HG02763 (cell line): Measurements from ENCODE around the gene HPS4.

ENCODE experiments used
- ATAC-seq: cut with Tn5 transposase; IDR thresholded peaks from one replicate; pipeline ENCODE4 v1.9.1; 2021; ENCODE audit warnings: mild to moderate bottlenecking, moderate library complexity; ENCODE audit not compliant: unreplicated experiment

HPS4 gene

DNA sequence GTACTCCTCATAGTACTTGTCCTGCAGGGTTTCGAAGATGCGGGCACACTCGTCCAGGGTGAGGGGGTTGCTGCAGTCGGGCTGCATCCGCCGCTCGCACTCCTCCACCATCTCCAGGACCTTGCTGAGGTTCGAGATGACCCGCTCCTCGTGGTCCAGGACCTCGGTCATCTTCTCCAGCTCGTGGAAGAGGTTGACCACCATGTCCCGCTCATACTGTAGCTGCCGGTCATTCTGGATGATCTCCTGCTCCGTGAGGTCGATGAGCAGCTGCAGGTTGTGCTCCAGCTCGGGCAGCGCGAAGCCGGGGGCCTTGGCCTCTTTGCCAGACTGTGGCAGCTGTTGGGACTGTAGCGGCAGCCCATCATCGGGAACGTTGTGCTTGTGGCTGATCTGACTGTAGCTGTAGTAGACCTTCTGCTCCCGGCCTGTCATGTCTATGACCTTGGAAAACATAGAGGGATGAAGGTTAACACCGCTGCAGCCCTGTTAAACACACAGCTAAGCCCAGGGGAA lies 15.7 kb upstream of the HPS4 start:
- ATAC-seq, result no peak

DNA sequence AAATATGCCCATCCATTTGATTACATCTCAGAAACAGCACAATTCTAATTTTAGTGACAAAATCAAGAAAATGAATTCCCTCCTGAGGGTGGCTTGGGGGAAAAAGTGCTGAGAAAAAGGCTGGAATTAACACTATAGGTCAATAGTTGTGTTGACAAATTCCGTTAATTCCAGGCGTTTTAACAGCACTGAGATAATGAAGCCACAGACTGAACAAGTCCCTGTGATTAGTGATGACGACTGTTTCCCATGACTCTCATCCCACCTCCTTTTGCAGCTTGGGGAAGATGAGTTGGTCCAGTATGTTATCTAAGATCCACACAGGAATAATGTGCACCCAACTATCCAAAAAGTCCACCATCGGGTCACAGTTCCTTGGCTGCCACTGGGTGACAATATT lies 12.9 kb upstream of the HPS4 start:
- ATAC-seq, result no peak

DNA sequence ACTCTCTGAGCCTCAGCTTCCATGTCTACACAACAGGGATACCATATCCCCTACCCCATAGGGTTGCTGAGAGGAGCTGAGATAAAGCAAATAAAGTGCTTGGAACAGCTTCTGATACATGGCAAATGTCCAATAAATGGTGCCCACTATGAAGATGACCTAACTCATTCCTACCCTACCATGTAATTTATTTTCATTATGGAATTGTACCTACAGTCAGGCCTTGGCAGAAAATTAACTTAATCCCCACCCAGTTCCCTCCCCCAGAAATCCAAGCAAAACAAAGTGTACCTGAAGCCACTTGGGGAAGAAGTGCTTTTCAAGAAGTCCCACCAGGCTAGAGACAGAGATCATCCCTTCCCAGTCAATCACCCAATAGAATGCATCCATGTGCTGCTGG lies 10.9 kb upstream of the HPS4 start:
- ATAC-seq, result no peak

DNA sequence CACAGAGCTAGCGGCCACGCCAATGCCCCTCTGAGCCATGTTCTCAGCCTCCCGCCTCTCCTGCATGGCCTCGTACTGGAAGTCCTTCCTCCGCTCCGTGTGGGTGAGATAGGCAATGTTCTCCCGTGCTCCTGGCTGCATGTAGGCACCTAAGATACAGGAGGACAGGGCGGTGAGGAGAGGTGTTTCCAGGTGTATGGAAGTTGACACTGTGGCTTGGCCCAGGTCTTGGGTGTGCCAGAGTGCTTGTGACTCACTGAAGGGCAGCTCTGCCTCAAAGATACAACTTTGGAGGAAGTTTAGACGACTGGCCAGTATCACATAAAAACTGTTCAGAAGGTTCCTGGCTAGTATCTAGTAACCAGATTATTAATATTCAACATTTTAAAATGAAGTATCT lies 8.6 kb upstream of the HPS4 start:
- no peak for ATAC-seq

DNA sequence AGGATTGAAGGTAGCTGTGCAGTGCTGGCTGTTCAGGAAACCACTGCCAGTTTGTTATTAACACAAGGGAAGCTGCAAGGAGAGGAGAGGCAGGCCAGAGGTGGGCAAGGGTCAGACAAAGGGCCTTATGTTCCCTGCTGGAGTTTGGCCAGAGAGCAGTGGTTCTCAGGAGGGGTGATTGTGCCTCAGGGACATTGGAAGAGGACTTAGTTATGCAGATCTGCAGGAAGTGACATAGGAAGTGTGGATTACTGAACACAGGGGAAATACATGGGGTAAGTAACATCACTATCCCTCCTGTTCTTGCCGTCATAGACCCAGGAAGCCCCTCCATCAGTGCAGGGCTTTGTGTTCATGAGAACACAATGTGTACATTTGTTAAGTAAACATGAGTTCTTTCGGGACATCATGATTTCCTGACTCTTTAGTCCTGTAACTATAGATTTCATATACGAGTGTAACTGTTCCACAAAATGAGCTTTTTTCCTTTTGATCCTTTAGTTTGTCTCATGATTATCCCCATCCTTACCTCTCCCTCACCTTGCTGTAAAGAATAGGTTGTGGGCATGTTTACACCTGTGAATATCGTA lies 6.0 kb upstream of the HPS4 start:
- ATAC-seq, result no peak

GRCh38 chr22:26487996-26488395 lies 4.4 kb upstream of the HPS4 start:
- ATAC-seq, result no peak

DNA sequence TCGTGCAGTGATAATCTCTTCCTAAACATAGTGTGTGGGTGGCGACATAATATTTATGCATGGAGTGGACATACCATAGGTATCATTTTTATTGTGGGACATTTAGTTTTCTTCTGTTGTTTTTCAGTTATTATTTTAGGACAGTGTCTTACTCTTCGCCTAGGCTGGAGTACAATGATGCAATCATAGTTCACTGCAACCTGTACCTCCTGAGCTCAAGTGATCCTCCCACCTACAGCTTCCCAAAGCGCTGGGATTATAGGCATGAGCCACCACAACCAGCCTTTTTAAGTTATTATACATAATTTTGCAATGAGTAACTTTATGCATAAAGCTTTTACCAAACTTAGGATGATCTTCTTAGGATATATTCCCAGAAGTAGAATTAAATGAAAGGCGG lies 2.8 kb upstream of the HPS4 start:
- no peak for ATAC-seq

DNA sequence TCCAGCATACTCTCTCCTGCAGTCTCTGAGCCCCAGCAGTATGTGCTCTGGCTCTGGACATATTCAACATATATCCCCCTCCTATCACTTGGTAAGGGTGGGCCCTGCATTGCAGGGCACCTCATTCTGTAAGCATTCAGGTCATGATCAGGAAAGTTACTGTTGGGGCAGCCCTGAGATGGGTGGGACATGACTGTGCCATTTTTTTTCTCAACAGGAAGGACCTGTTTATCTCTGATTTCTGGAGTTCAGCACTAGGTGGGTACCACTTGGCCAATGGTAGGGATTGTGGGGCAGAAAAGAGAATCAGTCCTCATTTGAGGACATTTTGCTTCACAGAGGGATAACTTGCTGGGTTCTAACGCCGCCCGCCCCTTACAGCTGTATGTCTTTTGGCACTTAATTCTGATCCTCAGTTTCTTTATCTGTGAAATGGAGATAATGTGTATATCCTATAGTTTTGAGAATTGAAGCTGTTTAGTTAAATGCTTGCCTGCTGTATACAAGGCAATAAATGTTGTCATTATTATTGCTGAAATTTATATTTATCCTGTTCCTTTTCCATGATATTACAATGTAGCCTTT lies 2.3 kb upstream of the HPS4 start:
- ATAC-seq, result no peak

DNA sequence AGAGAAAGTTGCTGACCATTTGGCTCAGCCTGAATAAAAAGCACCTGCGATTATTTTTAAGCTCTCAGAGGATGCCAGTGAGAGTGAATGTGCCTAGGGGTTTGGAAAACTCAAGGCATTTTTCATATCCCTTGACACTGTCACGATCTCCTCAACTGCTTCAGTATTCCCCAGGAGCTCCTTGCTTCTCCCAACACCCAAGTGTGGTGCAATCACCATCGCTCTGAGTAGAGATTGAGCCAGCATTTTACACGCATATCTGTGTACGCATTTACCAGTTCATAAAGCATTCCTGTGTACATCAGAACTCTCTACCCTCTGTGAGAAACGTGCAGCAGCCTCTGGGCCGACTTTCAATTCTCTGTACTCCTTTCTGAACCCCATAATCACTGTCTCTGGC lies 1.4 kb upstream of the HPS4 start:
- ATAC-seq, result no peak

GRCh38 chr22:26484360-26484706 lies 750 bp upstream of the HPS4 start:
- ATAC-seq, result no peak

GRCh38 chr22:26483043-26483438 lies 542 bp downstream of the HPS4 start:
- no peak for ATAC-seq

DNA sequence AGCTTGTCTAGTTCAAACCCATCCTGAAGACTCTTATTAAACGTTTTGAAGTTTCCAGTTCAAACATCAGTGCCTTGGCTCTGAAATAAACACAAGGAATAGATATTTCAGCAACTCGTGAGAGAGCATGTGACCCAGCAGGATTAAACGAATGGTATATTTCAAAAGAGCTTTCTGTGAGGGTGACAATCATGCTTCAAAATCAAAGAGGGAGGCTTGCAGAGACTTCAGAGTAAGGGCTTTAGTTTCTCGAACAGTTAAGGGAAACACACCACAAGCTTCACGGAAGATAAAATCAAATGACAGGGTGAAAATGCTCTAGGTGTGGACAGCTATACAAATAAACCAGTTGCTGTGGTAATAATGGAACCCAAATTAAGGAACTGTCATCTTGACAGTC lies 1.4 kb downstream of the HPS4 start:
- ATAC-seq, result no peak

DNA sequence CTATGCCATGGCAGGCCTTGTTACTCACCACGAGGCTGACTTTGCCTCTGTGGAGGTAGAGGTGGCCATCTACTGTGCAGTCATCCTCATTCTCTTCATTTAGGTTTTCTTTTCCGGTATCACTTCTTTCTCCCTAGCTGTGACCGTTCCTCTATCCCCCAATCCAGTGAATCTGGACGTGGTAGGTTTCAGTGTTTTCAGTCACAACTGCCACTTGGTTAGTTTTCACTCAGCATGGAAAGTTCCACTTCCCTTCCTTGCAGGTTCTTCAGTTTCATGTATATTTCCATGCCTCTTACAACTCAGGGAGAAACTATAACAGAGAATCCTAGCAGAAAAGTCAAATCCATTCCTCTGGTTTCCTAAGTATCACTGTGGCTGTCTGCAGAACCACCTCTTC lies 1.9 kb downstream of the HPS4 start:
- ATAC-seq, result no peak

DNA sequence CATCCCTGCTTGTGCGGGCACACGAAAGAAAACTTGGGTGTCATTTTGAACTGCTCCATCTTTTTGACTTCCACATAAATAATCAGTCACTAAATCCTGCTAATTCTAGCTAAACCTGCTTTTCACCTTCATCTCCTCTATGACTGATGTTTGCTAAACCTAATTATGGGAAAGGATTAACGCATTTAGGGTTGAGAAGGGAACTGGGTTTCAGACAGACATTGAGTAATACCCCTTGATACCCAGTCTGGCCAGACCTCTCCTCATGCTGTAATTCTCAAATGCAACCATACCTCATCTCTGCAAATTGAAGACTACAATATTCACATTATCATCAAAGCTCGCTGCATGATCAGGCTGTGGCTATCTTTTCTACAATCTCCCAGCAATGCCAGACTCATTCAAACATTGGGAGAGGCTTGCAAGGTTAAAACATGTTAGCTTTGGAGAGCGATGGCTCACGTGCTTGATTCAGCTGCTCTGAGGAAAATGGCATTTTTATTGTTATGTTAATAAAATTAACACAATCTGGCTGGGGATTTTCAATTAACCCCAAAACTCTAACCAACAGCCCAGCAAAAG lies 2.4 kb downstream of the HPS4 start:
- ATAC-seq, result no peak

- ATAC-seq, result no peak
These were observed 3.0 kb downstream of the HPS4 start for GRCh38 chr22:26480611-26480932.

DNA sequence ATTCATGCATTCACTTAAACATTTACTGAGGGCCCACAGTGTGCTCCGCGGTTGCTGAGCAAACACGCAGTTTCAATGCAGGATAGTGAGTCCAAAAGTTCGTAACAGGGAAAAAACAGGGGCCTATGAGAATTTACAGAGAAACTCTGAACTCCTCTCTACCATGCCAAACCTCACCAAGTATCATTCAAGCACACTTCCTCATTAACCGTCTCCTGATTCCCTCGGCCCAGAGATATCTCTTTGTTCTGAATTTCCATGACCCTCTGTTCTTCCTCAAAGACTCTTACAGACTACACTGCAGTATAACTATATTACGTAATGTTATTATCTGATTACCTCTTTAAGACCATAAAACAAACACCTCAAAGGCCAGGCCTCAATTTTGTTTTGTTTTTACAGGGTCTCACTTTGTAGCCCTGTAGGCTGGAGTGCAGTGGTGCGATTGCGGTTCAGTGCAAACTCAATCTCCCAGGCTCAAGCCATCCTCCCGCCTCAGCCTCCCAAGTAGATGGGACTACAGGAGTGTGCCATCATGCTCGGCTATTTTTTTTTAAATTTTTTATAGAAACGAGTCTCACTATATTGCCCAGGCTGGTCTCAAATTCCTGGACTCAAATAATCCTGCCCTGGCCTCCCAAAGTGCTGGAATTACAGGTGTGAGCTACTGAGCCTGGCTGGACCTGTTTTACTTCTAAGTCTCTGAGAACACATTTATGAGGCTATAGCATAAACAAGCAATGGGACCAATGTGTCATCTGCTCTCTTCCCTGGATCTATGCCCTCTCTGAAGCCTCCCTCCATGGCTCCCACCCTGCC lies 3.6 kb downstream of the HPS4 start:
- no peak for ATAC-seq

DNA sequence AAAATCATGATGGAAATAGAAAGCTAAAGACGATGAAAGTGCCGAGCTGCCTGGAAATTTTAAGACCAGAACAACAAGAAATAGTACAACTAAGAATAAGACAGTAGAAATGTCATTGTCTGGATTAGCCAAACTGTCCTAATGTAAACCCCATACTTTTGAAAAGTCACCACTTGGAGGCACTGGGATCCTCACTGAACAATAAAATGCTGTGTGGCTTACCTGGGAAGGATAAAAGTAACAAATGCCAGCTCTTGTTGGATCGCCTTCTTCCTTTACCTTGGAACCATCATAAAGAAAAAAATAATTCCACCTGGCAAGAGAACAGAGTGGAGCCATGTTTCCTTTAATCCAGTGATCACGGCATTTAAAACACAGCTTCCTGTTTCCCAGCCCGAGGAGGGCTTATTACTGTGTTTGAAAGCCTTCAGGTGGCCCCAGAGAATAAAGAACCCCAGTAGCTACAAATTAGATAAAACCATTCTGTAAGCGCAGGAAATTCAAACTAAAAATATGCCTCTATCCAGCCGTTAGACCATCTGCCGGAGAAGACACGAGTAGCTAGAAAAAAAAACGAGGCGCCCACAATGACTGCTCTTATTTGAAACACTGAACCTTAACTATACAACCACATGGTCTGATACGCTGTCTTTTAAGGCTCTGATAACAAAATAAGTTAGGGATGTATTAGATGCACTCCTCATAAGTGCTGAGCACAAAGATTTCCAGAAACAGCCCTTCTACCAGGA lies 4.4 kb downstream of the HPS4 start:
- no peak for ATAC-seq

- ATAC-seq, result no peak
These were observed 6.2 kb downstream of the HPS4 start for GRCh38 chr22:26477341-26477731.

DNA sequence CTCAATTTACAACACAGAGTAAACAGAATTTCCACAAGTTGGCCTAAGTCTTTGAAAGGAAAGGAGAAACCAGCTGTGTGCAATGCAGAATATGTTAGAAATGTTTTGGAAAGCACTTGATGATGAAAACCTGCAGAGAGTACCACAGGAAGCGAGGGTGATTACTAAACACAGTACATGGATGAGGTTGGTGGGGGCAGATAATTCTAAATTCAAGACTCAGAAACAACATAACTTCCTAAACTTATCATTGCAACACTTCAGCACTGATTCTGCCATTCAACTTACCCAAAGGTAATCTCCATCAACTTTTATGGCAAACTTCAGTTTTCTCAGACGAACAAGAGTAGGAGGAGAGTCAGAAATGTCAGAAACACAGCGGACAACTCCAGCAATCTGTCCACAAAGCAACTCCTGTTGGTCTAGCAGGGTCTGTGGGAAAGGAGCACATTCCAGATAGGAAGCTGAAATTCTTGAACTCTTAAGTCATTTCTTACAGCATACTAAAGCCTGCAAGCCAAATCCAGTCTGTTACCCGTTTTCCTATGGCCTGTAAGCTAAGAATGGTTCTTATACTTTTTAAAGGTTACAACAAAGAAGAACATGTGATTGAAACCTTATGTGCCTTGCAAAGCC lies 6.8 kb downstream of the HPS4 start:
- no peak for ATAC-seq

DNA sequence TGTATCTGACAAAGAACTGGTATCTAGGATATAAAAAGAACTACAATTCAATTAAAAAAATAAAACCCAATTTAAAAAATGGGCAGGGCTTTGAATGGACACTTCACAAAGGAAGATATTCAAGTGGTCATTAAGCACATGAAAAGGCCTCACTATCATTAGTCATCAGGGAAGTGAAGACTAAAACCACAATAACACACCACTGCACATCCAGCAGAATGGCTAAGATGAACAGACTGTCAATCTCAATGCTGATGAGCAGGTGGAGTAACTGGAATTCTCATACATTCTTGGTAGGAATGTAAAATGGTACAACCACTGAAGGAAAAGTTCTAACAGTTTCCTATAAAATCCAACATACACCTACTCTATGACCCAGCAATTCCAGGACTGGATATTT lies 8.9 kb downstream of the HPS4 start:
- ATAC-seq, result no peak

DNA sequence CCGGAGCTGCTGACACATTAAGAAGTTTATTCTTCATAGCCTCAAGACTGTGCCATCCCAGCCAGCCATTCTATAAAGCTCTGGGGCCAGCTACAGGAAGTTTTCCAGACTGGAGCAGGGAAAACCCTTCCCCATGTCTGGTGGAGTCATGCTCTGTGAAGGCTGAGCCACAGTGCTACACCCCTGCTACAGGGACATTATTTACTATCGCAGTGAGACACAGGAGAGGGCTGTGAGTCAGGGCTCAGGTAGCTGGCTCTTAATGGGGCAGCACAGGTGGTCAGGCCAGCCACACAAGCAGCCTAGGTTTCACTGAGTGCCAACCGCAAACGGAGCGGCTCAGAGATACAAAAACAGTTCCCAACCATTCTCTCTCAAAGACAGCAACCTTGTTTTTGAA lies 12.1 kb downstream of the HPS4 start:
- ATAC-seq, result no peak
